ENCODE results near the gene RPS21.

DNA sequence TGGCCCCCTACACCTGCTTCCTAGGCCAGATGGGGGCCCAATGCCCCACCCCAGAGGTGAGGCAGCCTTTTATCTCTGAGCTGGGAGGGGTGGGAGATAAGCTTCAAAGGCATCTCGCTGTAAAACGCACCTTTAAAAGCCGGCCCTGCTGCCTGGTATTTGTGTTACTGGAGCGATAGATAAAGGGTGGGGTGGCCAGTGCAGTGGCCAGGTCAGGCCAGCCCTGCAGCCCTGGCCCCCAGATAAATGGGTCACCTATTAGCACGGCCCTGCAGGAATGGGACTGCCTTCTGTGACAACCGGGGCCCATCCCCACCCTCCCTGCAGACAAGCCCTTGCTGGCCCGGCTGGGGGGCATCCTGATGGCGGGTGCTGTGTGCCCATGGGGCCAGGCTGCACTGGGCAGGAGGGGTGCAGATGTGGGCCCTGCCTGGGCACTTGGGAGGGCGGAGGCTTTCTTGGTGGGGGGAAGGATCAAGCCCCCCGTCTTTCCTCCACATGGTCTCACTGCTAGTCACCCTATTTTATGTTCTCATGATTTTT lies 43.5 kb downstream of the RPS21 start:
- TF ChIP-seq POLR2A (IDR thresholded peaks at IDR 0.05; ENCODE audit: low read length) (no peak), GATA1 (IDR thresholded peaks at IDR 0.05; ENCODE audit: low read depth, low read length) (no peak)
